ENCODE data around the gene LRRTM4.

- TF ChIP-seq SPI1 (IDR thresholded peaks at IDR 0.05; ENCODE audit: borderline replicate concordance, insufficient read depth, low read depth, low read length) (no peak), CTCF (IDR thresholded peaks at IDR 0.05 in 2 of 3, conservative IDR thresholded peaks at IDR 0.05 in 1 of 3; ENCODE audit: control insufficient read depth in 2 of 3, extremely low read depth in 1 of 3, insufficient read depth in 1 of 3, low read depth in 3 of 3, low read length in 3 of 3) (no peak), RAD21 (IDR thresholded peaks at IDR 0.05; ENCODE audit: insufficient read depth, low read depth, low read length) (no peak), EZH2 (IDR thresholded peaks at IDR 0.05; ENCODE audit: borderline replicate concordance, control insufficient read depth, low read depth, low read length) (no peak), POLR2AphosphoS5 (IDR thresholded peaks at IDR 0.05; ENCODE audit: low read length) (no peak), ZSCAN29 (IDR thresholded peaks at IDR 0.05) (no peak)
Measured at GRCh38 chr2:76866464-76866863, 655.7 kb downstream of the LRRTM4 start.

Measured in GM12878 (cell line).